Measurements from ENCODE around the gene CCDC150. TPM values are rescaled to one million over a fixed set of nuclear protein-coding genes. Genes with fewer than 3 reads are reported as not detected.
"Not testable (repeated sequence)": the region's sequence is repeated elsewhere in the genome, so short reads cannot be mapped to it uniquely, and the experiment has no call there.

Gene CCDC150
- total RNA-seq, 1 donor from 2014 or later, result 6.8 TPM

GRCh38 chr2:196657333-196657732 lies 17.8 kb downstream of the CCDC150 start:
- no peaks in the 10 kb centered on the region for H3K9me3 ChIP-seq (ENCODE audit: control insufficient read depth in 3 of 3, low read length in 3 of 3)

DNA sequence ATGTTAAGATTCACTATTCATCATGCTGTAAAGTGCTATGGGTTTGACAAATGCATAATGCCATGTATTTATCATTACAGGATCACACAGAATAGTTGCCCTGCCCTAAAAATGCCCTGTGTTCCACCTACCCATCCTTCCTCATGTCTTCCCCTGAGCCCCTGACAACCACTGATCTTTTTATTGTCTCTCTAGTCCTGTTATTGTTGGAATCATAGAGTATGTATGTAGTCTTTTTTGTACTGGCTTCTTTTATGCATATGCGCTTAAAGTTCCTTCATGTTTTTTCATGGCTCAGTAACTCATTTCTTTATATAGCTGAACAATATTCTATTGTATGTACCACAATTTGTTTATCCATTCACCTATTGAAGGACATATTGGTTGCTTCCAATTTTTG lies 20.3 kb downstream of the CCDC150 start:
- Histone ChIP-seq H3K27me3 (ENCODE audit: control insufficient read depth in 3 of 3, insufficient read depth in 3 of 3, low read length in 3 of 3) (no peaks in the 10 kb centered on the region), H3K9ac (ENCODE audit: low read depth in 1 of 3, low read length in 3 of 3) (no peak overlapping the region), H3K4me1 (ENCODE audit: control insufficient read depth in 3 of 3, insufficient read depth in 3 of 3, low read length in 3 of 3) (no peaks in the 10 kb centered on the region), H3K27ac (ENCODE audit: low read depth, low read length) (no peak overlapping the region), H3K36me3 (ENCODE audit: control insufficient read depth in 3 of 3, insufficient read depth in 3 of 3, low read length in 3 of 3) (no peaks in the 10 kb centered on the region), H3K9me3 (ENCODE audit: control insufficient read depth in 3 of 3, low read length in 3 of 3) (no peaks in the 10 kb centered on the region), H3K4me3 (ENCODE audit: low read length in 3 of 3) (no peak overlapping the region)

More at GRCh38 chr2:196657333-196657732, 17.8 kb downstream of the CCDC150 start:
- Histone ChIP-seq H3K36me3 (ENCODE audit: control insufficient read depth in 3 of 3, insufficient read depth in 3 of 3, low read length in 3 of 3) (no peaks in the 10 kb centered on the region), H3K4me1 (ENCODE audit: control insufficient read depth in 3 of 3, insufficient read depth in 3 of 3, low read length in 3 of 3) (no peaks in the 10 kb centered on the region), H3K27ac (ENCODE audit: low read depth, low read length) (no peak overlapping the region), H3K27me3 (ENCODE audit: control insufficient read depth in 3 of 3, insufficient read depth in 3 of 3, low read length in 3 of 3) (no peaks in the 10 kb centered on the region), H3K4me3 (ENCODE audit: low read length in 3 of 3) (no peak overlapping the region), H3K9ac (ENCODE audit: low read depth in 1 of 3, low read length in 3 of 3) (no peak overlapping the region)

GRCh38 chr2:196660244-196660643 lies 20.7 kb downstream of the CCDC150 start:
- Histone ChIP-seq H3K9ac (ENCODE audit: low read depth in 1 of 3, low read length in 3 of 3) (no peak overlapping the region), H3K27me3 (ENCODE audit: control insufficient read depth in 3 of 3, insufficient read depth in 3 of 3, low read length in 3 of 3) (no peaks in the 10 kb centered on the region), H3K4me1 (ENCODE audit: control insufficient read depth in 3 of 3, insufficient read depth in 3 of 3, low read length in 3 of 3) (no peaks in the 10 kb centered on the region), H3K27ac (ENCODE audit: low read depth, low read length) (no peak overlapping the region), H3K9me3 (ENCODE audit: control insufficient read depth in 3 of 3, low read length in 3 of 3) (no peaks in the 10 kb centered on the region), H3K4me3 (ENCODE audit: low read length in 3 of 3) (no peak overlapping the region), H3K36me3 (ENCODE audit: control insufficient read depth in 3 of 3, insufficient read depth in 3 of 3, low read length in 3 of 3) (no peaks in the 10 kb centered on the region)

DNA sequence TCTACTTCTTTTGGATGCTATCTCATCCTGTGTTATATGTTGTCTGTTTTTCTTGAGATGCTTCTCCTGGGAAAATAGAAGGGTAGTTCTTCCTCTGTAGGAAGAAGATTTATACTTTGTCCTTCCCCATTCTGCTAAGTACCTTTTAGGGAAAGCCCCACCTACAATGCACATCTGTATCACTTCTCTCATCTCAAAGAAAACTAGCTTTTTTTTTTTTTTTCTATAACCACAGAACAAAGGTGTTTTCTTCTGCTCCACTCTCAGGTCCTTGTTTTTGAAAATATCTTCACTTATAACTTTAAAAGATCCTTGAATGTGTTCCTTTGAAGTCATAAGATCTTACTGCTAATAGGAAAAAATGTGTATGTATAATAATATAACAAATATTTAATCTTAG lies 30.8 kb downstream of the CCDC150 start:
- Histone ChIP-seq H3K27me3 (ENCODE audit: control insufficient read depth in 3 of 3, insufficient read depth in 3 of 3, low read length in 3 of 3) (no peaks in the 10 kb centered on the region), H3K9ac (ENCODE audit: low read depth in 1 of 3, low read length in 3 of 3) (no peak overlapping the region), H3K4me1 (ENCODE audit: control insufficient read depth in 3 of 3, insufficient read depth in 3 of 3, low read length in 3 of 3) (no peaks in the 10 kb centered on the region), H3K4me3 (ENCODE audit: low read length in 3 of 3) (no peak overlapping the region), H3K27ac (ENCODE audit: low read depth, low read length) (no peak overlapping the region), H3K9me3 (ENCODE audit: control insufficient read depth in 3 of 3, low read length in 3 of 3) (no peaks in the 10 kb centered on the region), H3K36me3 (ENCODE audit: control insufficient read depth in 3 of 3, insufficient read depth in 3 of 3, low read length in 3 of 3) (no peaks in the 10 kb centered on the region)

DNA sequence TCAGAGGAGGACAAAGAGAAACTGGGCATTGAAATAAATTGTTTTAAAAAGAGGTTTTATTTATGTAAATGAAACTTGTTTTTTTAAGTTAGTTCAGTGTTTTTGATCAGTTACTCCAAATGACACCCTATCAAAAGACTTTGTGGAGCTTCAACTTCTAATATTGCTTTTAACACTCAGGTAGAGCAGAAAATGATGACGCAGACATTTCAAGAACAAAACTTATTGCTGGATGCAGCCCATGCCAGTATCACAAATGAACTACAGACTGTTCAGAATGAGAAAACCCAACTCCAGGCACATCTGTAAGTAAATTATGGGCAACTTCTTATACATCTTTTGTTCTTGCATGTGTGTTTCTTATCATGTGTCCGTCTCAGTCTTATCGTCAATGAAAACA lies 36.4 kb downstream of the CCDC150 start:
- Histone ChIP-seq H3K9me3 (ENCODE audit: control insufficient read depth in 3 of 3, low read length in 3 of 3) (no peaks in the 10 kb centered on the region), H3K27ac (ENCODE audit: low read depth, low read length) (no peak overlapping the region), H3K27me3 (ENCODE audit: control insufficient read depth in 3 of 3, insufficient read depth in 3 of 3, low read length in 3 of 3) (no peaks in the 10 kb centered on the region), H3K4me3 (ENCODE audit: low read length in 3 of 3) (no peak overlapping the region), H3K36me3 (ENCODE audit: control insufficient read depth in 3 of 3, insufficient read depth in 3 of 3, low read length in 3 of 3) (no peaks in the 10 kb centered on the region), H3K9ac (ENCODE audit: low read depth in 1 of 3, low read length in 3 of 3) (no peak overlapping the region), H3K4me1 (ENCODE audit: control insufficient read depth in 3 of 3, insufficient read depth in 3 of 3, low read length in 3 of 3) (no peaks in the 10 kb centered on the region)

- H3K4me1 ChIP-seq (ENCODE audit: control insufficient read depth in 3 of 3, insufficient read depth in 3 of 3, low read length in 3 of 3), result no peaks in the 10 kb centered on the region
- no peak overlapping the region for H3K9ac ChIP-seq (ENCODE audit: low read depth in 1 of 3, low read length in 3 of 3)
- H3K27me3 ChIP-seq (ENCODE audit: control insufficient read depth in 3 of 3, insufficient read depth in 3 of 3, low read length in 3 of 3), result no peaks in the 10 kb centered on the region
- no peaks in the 10 kb centered on the region for H3K9me3 ChIP-seq (ENCODE audit: control insufficient read depth in 3 of 3, low read length in 3 of 3)
- H3K4me3 ChIP-seq (ENCODE audit: low read length in 3 of 3), result no peak overlapping the region
- H3K27ac ChIP-seq (ENCODE audit: low read depth, low read length), result no peak overlapping the region
- H3K36me3 ChIP-seq (ENCODE audit: control insufficient read depth in 3 of 3, insufficient read depth in 3 of 3, low read length in 3 of 3), result no peaks in the 10 kb centered on the region
Observed at GRCh38 chr2:196677404-196677803, 37.9 kb downstream of the CCDC150 start.

GRCh38 chr2:196679368-196679767 lies 39.9 kb downstream of the CCDC150 start:
- no peaks in the 10 kb centered on the region for H3K27me3 ChIP-seq (ENCODE audit: control insufficient read depth in 3 of 3, insufficient read depth in 3 of 3, low read length in 3 of 3)
- H3K4me3 ChIP-seq (ENCODE audit: low read length in 3 of 3), result no peak overlapping the region
- H3K36me3 ChIP-seq (ENCODE audit: control insufficient read depth in 3 of 3, insufficient read depth in 3 of 3, low read length in 3 of 3), result no peaks in the 10 kb centered on the region
- H3K27ac ChIP-seq (ENCODE audit: low read depth, low read length), result no peak overlapping the region
- no peaks in the 10 kb centered on the region for H3K4me1 ChIP-seq (ENCODE audit: control insufficient read depth in 3 of 3, insufficient read depth in 3 of 3, low read length in 3 of 3)
- peaks cover 0 to 1% (median 0%) of the 10 kb centered on the region in 3 donors for H3K9me3 ChIP-seq (ENCODE audit: control insufficient read depth in 3 of 3, low read length in 3 of 3)
- no peak overlapping the region for H3K9ac ChIP-seq (ENCODE audit: low read depth in 1 of 3, low read length in 3 of 3)

DNA sequence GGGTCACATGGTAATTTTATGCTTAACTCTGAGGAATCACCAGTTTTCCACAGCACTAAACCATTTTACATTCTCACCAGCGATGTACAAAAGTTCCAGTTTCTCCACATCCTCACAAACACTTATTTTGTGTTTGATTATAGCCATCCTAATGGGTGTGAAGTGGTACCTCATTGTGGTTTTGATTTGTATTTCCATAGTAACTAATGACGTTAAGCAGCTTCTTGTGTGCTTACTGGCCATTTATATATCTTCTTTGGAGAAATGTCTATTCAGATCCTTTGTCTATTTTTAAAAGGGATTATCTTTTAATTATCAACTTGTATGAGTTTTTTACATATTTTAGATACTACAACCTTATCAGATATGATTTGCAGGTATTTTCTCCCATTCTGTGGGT lies 42.0 kb downstream of the CCDC150 start:
- no peak overlapping the region for H3K4me3 ChIP-seq (ENCODE audit: low read length in 3 of 3)
- no peaks in the 10 kb centered on the region for H3K27me3 ChIP-seq (ENCODE audit: control insufficient read depth in 3 of 3, insufficient read depth in 3 of 3, low read length in 3 of 3)
- no peaks in the 10 kb centered on the region for H3K36me3 ChIP-seq (ENCODE audit: control insufficient read depth in 3 of 3, insufficient read depth in 3 of 3, low read length in 3 of 3)
- no peaks in the 10 kb centered on the region for H3K4me1 ChIP-seq (ENCODE audit: control insufficient read depth in 3 of 3, insufficient read depth in 3 of 3, low read length in 3 of 3)
- no peak overlapping the region for H3K9ac ChIP-seq (ENCODE audit: low read depth in 1 of 3, low read length in 3 of 3)
- H3K27ac ChIP-seq (ENCODE audit: low read depth, low read length), result no peak overlapping the region
- peaks cover 0 to 3% (median 0%) of the 10 kb centered on the region in 3 donors for H3K9me3 ChIP-seq (ENCODE audit: control insufficient read depth in 3 of 3, low read length in 3 of 3)

GRCh38 chr2:196685792-196686191 lies 46.3 kb downstream of the CCDC150 start:
- Histone ChIP-seq H3K4me1 (ENCODE audit: control insufficient read depth in 3 of 3, insufficient read depth in 3 of 3, low read length in 3 of 3) (no peaks in the 10 kb centered on the region), H3K9me3 (ENCODE audit: control insufficient read depth in 3 of 3, low read length in 3 of 3) (peaks cover 0 to 3% (median 0%) of the 10 kb centered on the region in 3 donors), H3K9ac (ENCODE audit: low read depth in 1 of 3, low read length in 3 of 3) (no peak overlapping the region), H3K4me3 (ENCODE audit: low read length in 3 of 3) (no peak overlapping the region), H3K27me3 (ENCODE audit: control insufficient read depth in 3 of 3, insufficient read depth in 3 of 3, low read length in 3 of 3) (no peaks in the 10 kb centered on the region), H3K36me3 (ENCODE audit: control insufficient read depth in 3 of 3, insufficient read depth in 3 of 3, low read length in 3 of 3) (no peaks in the 10 kb centered on the region), H3K27ac (ENCODE audit: low read depth, low read length) (no peak overlapping the region)

DNA sequence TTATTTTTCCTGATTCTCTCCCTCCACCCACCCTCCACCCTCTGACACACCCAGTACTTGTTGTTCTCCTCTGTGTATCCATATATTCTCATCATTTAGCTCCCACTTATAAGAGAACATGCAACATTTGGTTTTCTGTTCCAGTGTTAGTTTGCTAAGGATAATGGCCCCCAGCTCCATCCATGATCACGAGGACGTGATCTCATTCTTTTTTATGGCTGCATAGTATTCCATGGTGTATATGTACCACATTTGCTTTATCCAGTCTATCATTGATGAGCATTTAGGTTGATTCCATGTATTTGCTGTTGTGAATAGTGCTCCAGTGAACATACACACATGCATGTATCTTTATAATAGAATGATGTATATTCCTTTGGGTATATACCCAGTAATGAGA lies 47.2 kb downstream of the CCDC150 start:
- H3K4me1 ChIP-seq (ENCODE audit: control insufficient read depth in 3 of 3, insufficient read depth in 3 of 3, low read length in 3 of 3); H3K27ac ChIP-seq (ENCODE audit: low read depth, low read length); H3K4me3 ChIP-seq (ENCODE audit: low read length in 3 of 3); H3K36me3 ChIP-seq (ENCODE audit: control insufficient read depth in 3 of 3, insufficient read depth in 3 of 3, low read length in 3 of 3); H3K27me3 ChIP-seq (ENCODE audit: control insufficient read depth in 3 of 3, insufficient read depth in 3 of 3, low read length in 3 of 3); H3K9me3 ChIP-seq (ENCODE audit: control insufficient read depth in 3 of 3, low read length in 3 of 3); H3K9ac ChIP-seq (ENCODE audit: low read depth in 1 of 3, low read length in 3 of 3): not testable (repeated sequence)

Measured in skeletal muscle tissue (tissue), 4 donors.